Kidney (tissue), 14 donors: ENCODE measurements around the gene GP1BB. TPM values are rescaled to one million over a fixed set of nuclear protein-coding genes. Genes with fewer than 3 reads are reported as not detected.

Experiments used
- DNase-seq, 5 donors: peaks; one replicate each; pipeline ENCODE4 v3.0.0-alpha.2; 2013 to 2020
- FAIRE-seq: peaks from 2 replicates; lab custom pipeline; 2012; peaks lifted over from hg19 to GRCh38; lab: Jason Lieb, UNC
- H3K27ac ChIP-seq, 2 donors: one replicate each; pipeline ENCODE4 v1.7.0; 2013; ENCODE audit warnings: low read depth in 2 of 2, low read length in 2 of 2, inconsistent platforms in 1 of 2
- H3K27me3 ChIP-seq: one replicate; pipeline ENCODE4 v1.7.1; 2013; ENCODE audit warnings: low read length, inconsistent platforms; ENCODE audit not compliant: control insufficient read depth, insufficient read depth
- H3K36me3 ChIP-seq, 3 donors: one replicate each; pipeline versions ENCODE4 v1.7.0 to v1.7.1; 2013; ENCODE audit warnings: low read length in 3 of 3, control low read depth in 1 of 3, inconsistent platforms in 1 of 3; ENCODE audit not compliant: insufficient read depth in 3 of 3, control insufficient read depth in 2 of 3
- H3K4me1 ChIP-seq, 3 donors: one replicate each; pipeline versions ENCODE4 v1.7.0 to v1.7.1; 2013; ENCODE audit warnings: low read length in 3 of 3, inconsistent platforms in 1 of 3, low read depth in 1 of 3; ENCODE audit not compliant: control insufficient read depth in 2 of 3, insufficient read depth in 2 of 3
- H3K4me3 ChIP-seq, 3 donors: one replicate each; pipeline versions ENCODE4 v1.7.0 to v1.8.1; 2013; ENCODE audit warnings: low read length in 3 of 3, control low read depth in 1 of 3, inconsistent platforms in 1 of 3
- H3K9ac ChIP-seq, 3 donors: one replicate each; pipeline versions ENCODE4 v1.7.0 to v1.7.1; 2013; ENCODE audit warnings: low read length in 3 of 3, control low read depth in 1 of 3, inconsistent platforms in 1 of 3
- H3K9me3 ChIP-seq, 3 donors: one replicate each; pipeline versions ENCODE4 v1.7.0 to v1.7.1; 2013; ENCODE audit warnings: low read length in 3 of 3, control low read depth in 1 of 3, inconsistent platforms in 1 of 3; ENCODE audit not compliant: control insufficient read depth in 2 of 3, insufficient read depth in 1 of 3
- intact Hi-C: fragments of 100-400 bp; cut with DNase I; formaldehyde crosslinking; loops from one replicate; pipeline ENCODE4 v1.11.1; 2022
- polyA plus RNA-seq: library from polyadenylated mRNA; stranded (reverse); fragments of 350-450 nt; fragmentation: Illumina TruSeq; extraction: RNeasy Lipid Tissue Mini Kit (QIAGEN cat#74804); gene quantifications from one replicate; pipeline ENCODE4 v1.2.3, GENCODE V29; 2014; ENCODE audit warnings: low read depth, low replicate concordance; ENCODE audit not compliant: insufficient read depth
- total RNA-seq: library from RNA; stranded (reverse); fragmentation: NEBNext Ultra II Directional; extraction: Animal tissue kit (Norgen Biotek cat#: 25700); gene quantifications from one replicate; pipeline ENCODE4 v1.2.1, GENCODE V29; 2021
- TF ChIP-seq, protein P1 (sequence below): IDR thresholded peaks from 3 replicates; pipeline ENCODE4 v1.5.1; 2012; ENCODE audit warnings: mild to moderate bottlenecking, moderate library complexity, borderline replicate concordance; ENCODE audit not compliant: insufficient read depth; ENCODE audit errors: extremely low read depth
- donor health status: control.
- donor health status: control.
- donor health status: control.
- donor health status: control.
- donor health status: control.
- donor health status: DM: yes; HTN: yes; CAD: no.
- donor health status: Normal renal cell carcinoma (clear cell type).

Gene GP1BB
- total and polyA plus RNA-seq, 2 donors from 2014 or later, result 1.9 to 4.1 TPM

DNA sequence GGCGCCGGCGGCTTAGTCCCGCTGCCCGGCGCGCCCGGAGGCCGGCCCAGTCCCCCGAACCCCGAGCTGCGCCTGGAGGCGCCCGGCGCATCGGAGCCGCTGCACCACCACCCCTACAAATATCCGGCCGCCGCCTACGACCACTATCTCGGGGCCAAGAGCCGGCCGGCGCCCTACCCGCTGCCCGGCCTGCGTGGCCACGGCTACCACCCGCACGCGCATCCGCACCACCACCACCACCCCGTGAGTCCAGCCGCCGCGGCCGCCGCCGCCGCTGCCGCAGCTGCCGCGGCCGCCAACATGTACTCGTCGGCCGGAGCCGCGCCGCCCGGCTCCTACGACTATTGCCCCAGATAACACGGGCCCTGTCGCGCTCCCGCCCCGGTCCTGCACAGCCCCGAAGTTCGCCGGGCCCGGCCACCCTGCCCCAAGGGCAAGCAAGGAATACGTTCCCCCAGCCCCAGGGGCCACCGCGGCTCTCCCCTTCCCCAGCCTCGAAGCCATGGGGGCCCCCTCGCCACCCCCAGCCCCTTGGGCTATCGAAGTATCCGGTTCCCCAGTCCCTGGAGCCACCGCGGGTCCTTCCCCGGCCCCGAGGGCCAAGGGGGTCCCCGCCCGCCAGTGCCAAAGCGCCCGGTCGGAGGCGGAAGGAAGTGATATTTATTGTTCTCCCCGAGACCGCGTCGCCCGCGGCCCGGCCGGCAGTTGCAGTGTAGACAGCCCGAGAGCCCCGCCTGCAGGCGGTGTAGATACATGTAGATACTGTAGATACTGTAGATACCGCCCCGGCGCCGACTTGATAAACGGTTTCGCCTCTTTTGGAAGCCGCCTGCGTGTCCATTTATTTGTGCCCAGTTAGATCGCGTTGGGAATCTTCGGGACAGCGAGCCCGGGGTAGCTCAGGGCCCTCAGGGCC, 43.4 kb downstream of the GP1BB start:
- peaks cover 0 to 3% (median 0%) of the 10 kb centered on the region in 3 donors for H3K4me1 ChIP-seq
- H3K36me3 ChIP-seq, result no peaks in the 10 kb centered on the region
- no peak overlapping the region for H3K27ac ChIP-seq
- no peak overlapping the region for H3K9ac ChIP-seq
- FAIRE-seq (no peak), DNase-seq (peak in 1 of 5 donors; percentile 79)
- H3K9me3 ChIP-seq, result no peaks in the 10 kb centered on the region
- intact Hi-C loops, result no loop called here
- TF ChIP-seq, protein P1, sequence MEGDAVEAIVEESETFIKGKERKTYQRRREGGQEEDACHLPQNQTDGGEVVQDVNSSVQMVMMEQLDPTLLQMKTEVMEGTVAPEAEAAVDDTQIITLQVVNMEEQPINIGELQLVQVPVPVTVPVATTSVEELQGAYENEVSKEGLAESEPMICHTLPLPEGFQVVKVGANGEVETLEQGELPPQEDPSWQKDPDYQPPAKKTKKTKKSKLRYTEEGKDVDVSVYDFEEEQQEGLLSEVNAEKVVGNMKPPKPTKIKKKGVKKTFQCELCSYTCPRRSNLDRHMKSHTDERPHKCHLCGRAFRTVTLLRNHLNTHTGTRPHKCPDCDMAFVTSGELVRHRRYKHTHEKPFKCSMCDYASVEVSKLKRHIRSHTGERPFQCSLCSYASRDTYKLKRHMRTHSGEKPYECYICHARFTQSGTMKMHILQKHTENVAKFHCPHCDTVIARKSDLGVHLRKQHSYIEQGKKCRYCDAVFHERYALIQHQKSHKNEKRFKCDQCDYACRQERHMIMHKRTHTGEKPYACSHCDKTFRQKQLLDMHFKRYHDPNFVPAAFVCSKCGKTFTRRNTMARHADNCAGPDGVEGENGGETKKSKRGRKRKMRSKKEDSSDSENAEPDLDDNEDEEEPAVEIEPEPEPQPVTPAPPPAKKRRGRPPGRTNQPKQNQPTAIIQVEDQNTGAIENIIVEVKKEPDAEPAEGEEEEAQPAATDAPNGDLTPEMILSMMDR, result no peak
- peaks cover 56% of the 10 kb centered on the region for H3K27me3 ChIP-seq
- no peak overlapping the region for H3K4me3 ChIP-seq

DNA sequence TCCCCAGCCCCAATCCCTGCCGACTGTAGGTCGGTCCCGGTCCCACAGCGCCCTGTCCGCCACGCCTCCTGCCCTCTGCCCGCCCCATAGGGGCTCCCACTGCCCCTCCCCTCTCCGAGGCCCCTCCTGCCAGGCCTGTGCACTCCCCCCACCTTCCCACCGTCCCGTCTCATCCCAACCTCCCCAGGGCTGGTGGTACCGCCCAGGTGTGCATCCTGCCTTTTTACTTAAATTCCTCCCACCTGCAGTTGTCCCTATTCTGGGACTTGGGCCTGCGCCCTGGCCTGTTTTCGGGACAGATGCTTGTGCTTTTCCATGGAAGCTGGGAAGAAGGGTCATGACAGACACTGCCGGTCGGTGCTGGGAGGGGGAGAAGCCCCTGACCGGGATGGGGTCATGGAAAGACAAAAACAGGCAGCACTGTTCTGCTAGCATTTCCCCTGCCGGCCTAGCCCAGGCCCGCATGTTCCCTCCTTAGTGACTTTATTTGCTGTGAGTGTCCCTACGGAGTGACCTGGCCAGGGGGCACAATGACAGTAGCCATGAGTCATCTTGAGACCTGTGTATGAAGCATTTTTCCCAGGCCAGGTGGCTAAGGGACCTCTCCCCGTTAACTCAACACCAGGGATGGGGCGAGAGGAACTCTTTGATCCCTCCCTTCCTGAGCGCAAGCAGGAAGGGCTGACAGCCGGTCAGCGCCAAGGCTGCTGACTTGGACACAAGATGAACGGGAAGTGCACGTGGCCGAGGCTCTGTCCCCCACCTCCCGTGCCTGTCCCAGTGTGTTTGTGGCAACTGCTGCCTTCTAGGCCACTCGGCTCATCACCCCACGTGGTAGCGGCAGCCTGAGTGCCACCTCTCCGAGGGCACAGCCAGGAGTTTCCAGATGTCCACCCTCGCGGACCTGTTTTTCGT, 44.3 kb downstream of the GP1BB start:
- TF ChIP-seq, protein P1, result no peak
- H3K4me1 ChIP-seq, result peaks cover 0 to 3% (median 0%) of the 10 kb centered on the region in 3 donors
- peaks cover 49% of the 10 kb centered on the region for H3K27me3 ChIP-seq
- intact Hi-C loops, result no loop called here
- no peak overlapping the region for H3K27ac ChIP-seq
- no peak overlapping the region for H3K9ac ChIP-seq
- no peak for FAIRE-seq
- no peak overlapping the region for H3K4me3 ChIP-seq
- no peaks in the 10 kb centered on the region for H3K9me3 ChIP-seq
- DNase-seq, result peak in 2 of 5 donors; percentile 63 to 76
- no peaks in the 10 kb centered on the region for H3K36me3 ChIP-seq

GRCh38 chr22:19769393-19769715, 46.0 kb downstream of the GP1BB start:
- Histone ChIP-seq H3K9ac (no peak overlapping the region), H3K27ac (no peak overlapping the region), H3K27me3 (peaks cover 38% of the 10 kb centered on the region), H3K4me3 (no peak overlapping the region), H3K4me1 (peaks cover 0 to 3% (median 0%) of the 10 kb centered on the region in 3 donors), H3K36me3 (no peaks in the 10 kb centered on the region), H3K9me3 (no peaks in the 10 kb centered on the region)
- intact Hi-C loops, result no loop called here
- DNase-seq (peak in 2 of 5 donors; percentile 57 to 59), FAIRE-seq (no peak)
- TF ChIP-seq, protein P1, result no peak
